GM23248 (cell line): ENCODE data around the gene STAG1. TPM values are rescaled to one million over a fixed set of nuclear protein-coding genes. Genes with fewer than 3 reads are reported as not detected.

Experiments used
- DNase-seq: peaks from one replicate; pipeline ENCODE4 v3.0.0-alpha.2; 2015
- H2AFZ ChIP-seq: fragments of 200-600 bp; sonication (generic); 2 replicates; pipeline ENCODE4 v1.6.1; 2016; ENCODE audit warnings: antibody characterized with exemption
- H3F3A ChIP-seq: fragments of 200-600 bp; sonication (generic); 2 replicates; pipeline ENCODE4 v1.6.1; 2016; ENCODE audit warnings: mild to moderate bottlenecking, antibody characterized with exemption, mixed run types; ENCODE audit not compliant: insufficient read depth
- H3K27ac ChIP-seq: fragments of 200-600 bp; sonication (generic); 2 replicates; pipeline ENCODE4 v1.5.1; 2016; ENCODE audit warnings: mild to moderate bottlenecking
- H3K27me3 ChIP-seq: fragments of 200-600 bp; sonication (generic); replicated peaks from 2 replicates; pipeline ENCODE4 v1.6.1; 2016; ENCODE audit warnings: mild to moderate bottlenecking; ENCODE audit not compliant: insufficient read depth
- H3K36me3 ChIP-seq: fragments of 200-600 bp; sonication (generic); 2 replicates; pipeline ENCODE4 v1.6.1; 2016; ENCODE audit warnings: low read depth, mild to moderate bottlenecking
- H3K4me1 ChIP-seq: fragments of 200-600 bp; sonication (generic); 2 replicates; pipeline ENCODE4 v1.6.1; 2016; ENCODE audit warnings: mild to moderate bottlenecking; ENCODE audit not compliant: insufficient read depth
- H3K4me2 ChIP-seq: fragments of 200-600 bp; sonication (generic); one replicate; pipeline ENCODE4 v1.6.1; 2016; ENCODE audit warnings: mild to moderate bottlenecking; ENCODE audit not compliant: unreplicated experiment
- H3K4me3 ChIP-seq: fragments of 200-600 bp; sonication (generic); 2 replicates; pipeline ENCODE4 v1.5.1; 2016; ENCODE audit warnings: mild to moderate bottlenecking
- H3K79me2 ChIP-seq: fragments of 200-600 bp; sonication (generic); 2 replicates; pipeline ENCODE4 v1.6.1; 2016; ENCODE audit warnings: mild to moderate bottlenecking; ENCODE audit not compliant: insufficient read depth
- H3K9ac ChIP-seq: fragments of 200-600 bp; sonication (generic); 2 replicates; pipeline ENCODE4 v1.6.1; 2016; ENCODE audit warnings: mild to moderate bottlenecking
- H3K9me2 ChIP-seq: fragments of 200-600 bp; sonication (generic); 2 replicates; pipeline ENCODE4 v1.6.1; 2016; ENCODE audit warnings: mixed run types, mild to moderate bottlenecking, moderate library complexity; ENCODE audit not compliant: insufficient read depth
- H3K9me3 ChIP-seq: fragments of 200-600 bp; sonication (generic); one replicate; pipeline ENCODE4 v1.6.1; 2017; ENCODE audit warnings: low read depth
- H4K20me1 ChIP-seq: fragments of 200-600 bp; sonication (generic); 2 replicates; pipeline ENCODE4 v1.6.0; 2016; ENCODE audit not compliant: insufficient read depth
- EZH2 ChIP-seq: fragments of 200-600 bp; sonication (generic); IDR thresholded peaks from 2 replicates; pipeline ENCODE4 v1.6.1; 2018; ENCODE audit warnings: antibody characterized with exemption, mild to moderate bottlenecking; ENCODE audit not compliant: insufficient read depth, poor library complexity, severe bottlenecking
- EZH2phosphoT487 ChIP-seq: fragments of 200-600 bp; sonication (generic); IDR thresholded peaks from 2 replicates; pipeline ENCODE4 v1.6.1; 2018; ENCODE audit warnings: antibody characterized with exemption, moderate library complexity, mild to moderate bottlenecking, low read depth; ENCODE audit not compliant: insufficient read depth
- WGBS, 2 experiments: methylation state at CpG; one replicate each; pipeline ENCODE4 v1.1.6; 2015 to 2017; ENCODE audit warnings: low lambda C conversion rate in 2 of 2, low coverage in 1 of 2; ENCODE audit errors: missing lambda C conversion rate in 2 of 2; 5-methylcytosine and 5-hydroxymethylcytosine counted together
- in situ Hi-C: fragments of 300-500 bp; cut with MboI; formaldehyde crosslinking; loops from 2 replicates; pipeline ENCODE4 v1.15.0; 2020
- polyA plus RNA-seq: library from polyadenylated mRNA; unstranded; fragments of >200 nt; fragmentation: Nextera tagmentation; extraction: Ambion mirVana; gene quantifications from 2 replicates; pipeline ENCODE4 v1.2.1, GENCODE V29; 2016
- total RNA-seq: library from RNA; depleted of rRNA; stranded (reverse); fragments of >200 nt; shearing (Covaris generic); gene quantifications from 2 replicates; pipeline ENCODE4 v1.2.3, GENCODE V29; 2014

The STAG1 gene
- total and polyA plus RNA-seq, 2 experiments from 2014 or later, result 21.1 to 39.7 TPM

DNA sequence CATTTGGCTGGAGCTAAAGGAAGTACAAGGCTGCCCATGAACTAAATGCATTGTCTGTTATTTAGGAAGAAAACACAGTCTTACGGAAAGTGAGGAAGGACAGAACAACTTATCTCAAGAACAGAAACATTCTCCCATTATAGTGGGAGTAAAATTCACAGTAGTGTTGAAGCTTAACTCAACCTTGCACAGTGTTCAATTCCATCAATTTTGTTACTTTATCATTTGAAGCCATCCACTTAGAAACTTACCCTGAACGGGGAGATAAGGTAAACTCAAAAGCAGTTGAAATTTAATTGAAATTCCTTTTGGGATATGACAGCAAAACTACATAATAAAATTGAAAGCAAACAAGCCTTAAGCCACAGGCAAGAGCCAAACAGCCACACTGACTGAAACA lies 315.1 kb downstream of the STAG1 start:
- WGBS, 2 experiments, result 96 to 100% methylated on average over 2 of the region's 2 CpGs
- H4K20me1 ChIP-seq, result no peaks in the 10 kb centered on the region
- in situ Hi-C loops, result no loop called here
- no peaks in the 10 kb centered on the region for H3K4me1 ChIP-seq
- no peak for TF ChIP-seq EZH2
- no peak for TF ChIP-seq EZH2phosphoT487
- no peak overlapping the region for H3K4me3 ChIP-seq
- H3K79me2 ChIP-seq, result no peaks in the 10 kb centered on the region
- no peak overlapping the region for H3K9ac ChIP-seq
- no peak for DNase-seq
- H3K9me3 ChIP-seq, result no peaks in the 10 kb centered on the region
- H3K27me3 ChIP-seq, result no peaks in the 10 kb centered on the region
- H3K4me2 ChIP-seq, result no peak overlapping the region
- H3K36me3 ChIP-seq, result peaks cover 3% of the 10 kb centered on the region; the same call in 1 of the 2 replicates
- no peaks in the 10 kb centered on the region for H3K9me2 ChIP-seq
- no peaks in the 10 kb centered on the region for H3F3A ChIP-seq
- H2AFZ ChIP-seq, result no peak overlapping the region
- H3K27ac ChIP-seq, result no peak overlapping the region

- Histone ChIP-seq H3K9ac (no peak overlapping the region), H3K4me2 (no peak overlapping the region), H4K20me1 (no peaks in the 10 kb centered on the region), H3K9me3 (no peaks in the 10 kb centered on the region), H3F3A (no peaks in the 10 kb centered on the region), H3K9me2 (no peaks in the 10 kb centered on the region), H3K79me2 (no peaks in the 10 kb centered on the region), H3K27ac (no peak overlapping the region), H3K36me3 (0 out of 2 replicates have a peak, but pooled peaks cover 2% of the 10 kb centered on the region), H3K27me3 (no peaks in the 10 kb centered on the region), H3K4me3 (no peak overlapping the region), H3K4me1 (no peaks in the 10 kb centered on the region), H2AFZ (no peak overlapping the region)
- TF ChIP-seq EZH2phosphoT487 (no peak), EZH2 (no peak)
- WGBS, 2 experiments, result 18 to 23% methylated on average over 2 of the region's 2 CpGs
- DNase-seq, result no peak
- in situ Hi-C loops, result no loop called here
Measured at GRCh38 chr3:136434429-136434828, 317.7 kb downstream of the STAG1 start.

DNA sequence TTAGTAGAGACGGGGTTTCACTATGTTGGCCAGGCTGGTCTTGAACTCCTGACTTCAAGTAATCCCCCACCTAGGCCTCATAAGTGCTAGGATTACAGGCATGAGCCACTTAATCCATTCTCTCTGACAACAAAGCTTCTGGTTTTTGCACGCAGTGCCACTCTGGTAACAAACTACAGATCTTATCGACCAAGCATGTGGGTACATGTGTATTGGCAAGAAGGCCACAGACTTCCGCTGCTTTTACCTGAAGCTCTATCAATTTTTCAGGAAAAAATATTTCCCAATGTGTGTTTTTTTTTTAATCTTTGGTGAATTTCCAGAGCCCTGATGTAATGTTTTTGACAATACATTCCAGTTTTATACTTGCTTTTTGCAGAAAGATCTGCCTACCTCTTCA lies 319.5 kb downstream of the STAG1 start:
- Histone ChIP-seq H3K27ac (no peak overlapping the region), H3K4me1 (no peaks in the 10 kb centered on the region), H3K9ac (no peak overlapping the region), H3K27me3 (no peaks in the 10 kb centered on the region), H2AFZ (no peak overlapping the region), H3K9me2 (no peaks in the 10 kb centered on the region), H3K4me3 (no peak overlapping the region), H4K20me1 (no peaks in the 10 kb centered on the region), H3K36me3 (0 out of 2 replicates have a peak, but pooled peaks cover 2% of the 10 kb centered on the region), H3K4me2 (no peak overlapping the region), H3K9me3 (no peaks in the 10 kb centered on the region), H3F3A (no peaks in the 10 kb centered on the region), H3K79me2 (no peaks in the 10 kb centered on the region)
- no peak for DNase-seq
- TF ChIP-seq EZH2phosphoT487 (no peak), EZH2 (no peak)
- WGBS, 2 experiments, result 98 to 99% methylated on average over 4 of the region's 4 CpGs
- in situ Hi-C loops, result no loop called here

DNA sequence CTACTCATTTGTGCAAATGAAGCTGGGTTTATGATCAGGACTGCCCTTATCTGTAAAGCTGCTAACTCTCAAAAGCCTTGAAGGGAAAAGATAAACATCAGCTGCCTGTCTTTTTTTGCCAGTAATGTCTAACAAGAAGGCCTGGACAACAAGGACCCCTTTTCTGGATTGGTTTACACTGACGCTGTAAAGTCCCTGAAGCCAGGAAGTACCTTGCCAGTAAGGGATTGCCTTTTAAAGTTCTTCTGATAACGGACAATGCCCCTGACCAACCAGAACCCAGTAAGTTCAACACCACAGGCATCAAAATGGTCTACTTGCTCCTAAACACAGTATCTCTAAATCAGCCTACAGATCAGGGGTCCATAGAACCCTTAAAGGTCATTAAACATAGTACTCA lies 324.0 kb downstream of the STAG1 start:
- no peaks in the 10 kb centered on the region for H3F3A ChIP-seq
- no peaks in the 10 kb centered on the region for H3K4me1 ChIP-seq
- TF ChIP-seq EZH2phosphoT487, result no peak
- H3K9me2 ChIP-seq, result no peaks in the 10 kb centered on the region
- no peak overlapping the region for H3K9ac ChIP-seq
- H2AFZ ChIP-seq, result no peak overlapping the region
- no peak overlapping the region for H3K4me3 ChIP-seq
- no peaks in the 10 kb centered on the region for H4K20me1 ChIP-seq
- no peaks in the 10 kb centered on the region for H3K27me3 ChIP-seq
- 0 out of 2 replicates have a peak, but pooled peaks cover 2% of the 10 kb centered on the region for H3K36me3 ChIP-seq
- DNase-seq, result no peak
- no peaks in the 10 kb centered on the region for H3K9me3 ChIP-seq
- H3K4me2 ChIP-seq, result no peak overlapping the region
- H3K79me2 ChIP-seq, result no peaks in the 10 kb centered on the region
- in situ Hi-C loops, result no loop called here
- H3K27ac ChIP-seq, result no peak overlapping the region
- 97 to 100% methylated on average over 2 of the region's 2 CpGs for WGBS, 2 experiments

DNA sequence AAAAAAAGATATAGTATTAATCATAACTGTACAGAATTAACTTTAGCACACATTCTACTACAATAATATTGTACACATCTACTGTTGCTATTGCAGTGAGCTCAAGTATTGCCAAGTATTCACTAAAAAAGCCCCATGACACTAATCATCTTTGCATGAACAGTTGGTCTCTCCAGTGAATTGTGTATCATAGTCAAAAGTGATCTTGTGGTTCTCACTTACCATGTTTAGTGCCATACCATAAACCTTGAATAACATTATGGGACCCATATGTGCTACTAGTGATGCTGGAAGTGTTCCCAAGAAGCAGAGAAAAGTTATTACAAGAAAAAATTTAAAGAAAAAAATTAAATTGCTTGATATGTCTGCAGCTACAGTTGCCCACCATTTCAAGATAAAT lies 324.9 kb downstream of the STAG1 start:
- Histone ChIP-seq H3K27me3 (no peaks in the 10 kb centered on the region), H3K9me2 (no peaks in the 10 kb centered on the region), H3K9me3 (no peaks in the 10 kb centered on the region), H3K4me2 (no peak overlapping the region), H3K4me3 (no peak overlapping the region), H3K4me1 (no peaks in the 10 kb centered on the region), H3K27ac (no peak overlapping the region), H3K79me2 (no peaks in the 10 kb centered on the region), H3K9ac (no peak overlapping the region), H3K36me3 (0 out of 2 replicates have a peak, but pooled peaks cover 5% of the 10 kb centered on the region), H4K20me1 (no peaks in the 10 kb centered on the region), H2AFZ (no peak overlapping the region), H3F3A (no peaks in the 10 kb centered on the region)
- in situ Hi-C loops, result no loop called here
- TF ChIP-seq EZH2phosphoT487 (no peak), EZH2 (no peak)
- no peak for DNase-seq
